ENCODE results near the gene GATD1. TPM values are rescaled to one million over a fixed set of nuclear protein-coding genes. Genes with fewer than 3 reads are reported as not detected.

Gene GATD1
- 34.1 to 52.3 TPM (median 47.9 TPM) in 5 replicates for total RNA-seq (2022; extraction: Qiagen RNA extraction)

DNA sequence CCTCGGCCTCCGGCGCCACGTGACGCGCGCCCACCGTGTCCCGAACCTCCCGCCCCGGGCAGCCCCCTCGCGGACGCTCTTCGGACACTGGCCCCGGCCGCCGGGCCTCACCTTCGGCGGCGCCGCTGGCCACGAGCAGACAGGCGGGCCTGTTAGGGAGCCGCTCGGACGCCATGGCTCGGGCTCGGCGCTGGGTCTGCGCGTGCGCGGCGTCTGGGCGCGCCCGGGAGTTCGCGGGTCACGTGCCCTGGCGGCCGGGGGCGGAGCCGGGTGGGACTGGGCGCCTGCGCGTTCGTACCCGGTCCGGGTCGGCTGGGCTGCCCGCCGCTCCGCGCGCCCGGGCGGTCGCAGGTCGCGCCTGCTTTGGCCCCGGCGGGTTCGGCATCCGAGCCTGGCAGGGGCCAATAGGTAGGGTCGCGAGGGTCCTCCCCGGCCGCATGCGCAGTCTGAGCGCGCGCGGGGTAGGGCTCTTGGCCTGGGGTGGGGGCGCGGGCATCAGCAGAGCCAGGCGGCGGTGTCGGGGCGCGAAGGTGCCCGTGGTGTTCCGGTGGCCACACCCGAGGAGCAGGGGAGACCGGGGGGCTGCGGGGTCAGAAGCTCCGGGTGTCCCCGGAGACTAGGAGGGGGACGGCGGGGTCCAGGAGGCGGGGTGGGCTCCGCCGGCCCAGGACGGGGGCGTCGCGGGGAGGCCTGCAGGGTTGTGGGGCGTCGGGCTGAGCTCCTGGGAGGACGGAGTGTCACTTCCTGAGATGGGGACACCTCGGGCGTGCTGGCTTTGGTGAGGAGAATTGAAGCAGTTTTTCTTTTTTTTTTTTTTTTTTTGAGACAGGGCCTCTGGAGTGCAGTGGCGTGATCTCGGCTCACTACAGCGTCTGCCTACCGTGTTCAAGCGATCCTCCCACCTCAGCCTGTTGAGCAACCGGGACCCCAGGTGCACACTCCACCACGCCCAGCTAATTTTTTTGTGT, at the start of gene GATD1:
TSS of gene GATD1 (minus strand) at position 200 of the 968 bp plus-strand sequence. CDS start at position 175, 25 bp downstream.

DNA sequence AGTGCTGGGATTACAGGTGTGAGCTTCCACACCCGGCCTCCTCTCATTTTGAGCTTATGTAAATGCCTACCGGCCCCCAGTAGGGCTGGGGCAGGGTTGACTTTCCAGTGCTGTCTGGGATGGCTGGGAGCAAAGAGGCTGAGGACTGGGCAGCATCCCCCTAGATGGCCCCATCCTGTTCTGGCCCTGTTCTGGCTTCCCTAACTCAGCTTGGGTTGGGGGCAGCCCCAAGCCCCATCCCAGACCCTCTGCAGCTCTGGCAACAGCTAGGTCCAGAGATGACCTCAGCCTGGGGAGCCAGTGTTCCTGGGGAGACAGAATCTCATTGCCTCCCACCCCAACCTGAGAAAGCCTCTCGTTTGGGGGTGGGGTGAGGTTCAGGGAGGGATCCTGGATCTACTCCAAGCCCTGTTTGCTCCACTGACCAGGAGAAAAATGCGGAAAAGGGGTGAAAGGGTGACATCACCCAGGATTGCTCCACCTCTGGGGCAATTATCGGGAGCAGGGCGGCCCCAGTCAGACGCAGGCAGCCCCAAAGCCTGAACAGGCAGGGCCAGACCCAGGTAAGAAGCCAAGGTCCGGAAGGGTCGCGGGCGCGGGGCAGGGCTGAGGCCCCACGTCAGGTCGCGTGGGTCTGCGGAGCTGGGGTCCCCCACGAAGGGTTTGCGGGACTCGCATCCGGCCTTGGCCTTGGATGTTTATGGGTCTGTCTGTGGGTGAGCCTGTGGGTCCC, 41.3 kb upstream of the GATD1 start, which contains the start of gene PNPLA2:
TSS of gene PNPLA2 (plus strand) at position 519 of the 733 bp plus-strand sequence. CDS start 805 bp downstream, outside the sequence.

DNA sequence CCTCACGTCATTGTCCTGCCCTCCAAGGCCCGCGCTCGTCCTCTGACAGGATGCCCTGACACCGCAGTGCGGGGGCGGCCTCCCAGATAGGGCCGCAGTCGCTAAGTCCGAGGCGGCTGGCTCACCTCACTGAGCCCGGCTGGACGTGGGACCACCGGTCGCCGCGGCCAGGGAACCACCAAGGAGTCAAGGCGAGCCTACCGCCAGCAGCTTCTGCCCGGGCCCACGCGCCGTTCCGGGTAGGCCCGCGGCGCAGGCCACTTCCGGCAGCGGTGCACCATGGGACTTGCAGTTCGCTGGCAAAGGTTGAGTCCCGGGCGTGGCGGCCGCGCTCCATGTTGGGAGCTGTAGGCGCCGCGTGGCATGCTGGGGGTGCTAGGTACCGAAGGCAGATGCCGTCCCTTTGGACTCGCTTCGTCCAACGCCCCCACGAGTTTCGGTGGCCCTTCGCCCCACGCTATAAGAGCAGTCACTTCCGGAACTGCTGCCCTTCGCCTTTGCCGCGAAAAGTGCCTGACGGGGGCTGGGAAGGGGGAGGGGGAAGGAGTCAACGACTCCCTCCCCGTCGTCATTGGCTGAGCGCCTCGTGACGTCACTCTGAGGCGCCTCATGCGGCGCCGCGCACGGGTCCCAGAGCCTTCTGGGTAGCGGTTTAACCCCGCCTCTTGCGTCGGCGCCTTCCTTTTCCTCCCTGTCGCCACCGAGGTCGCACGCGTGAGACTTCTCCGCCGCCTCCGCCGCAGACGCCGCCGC, 32.2 kb upstream of the GATD1 start, which contains the start of gene RPLP2:
TSS of gene RPLP2 (plus strand) at position 681 of the 753 bp plus-strand sequence. CDS start 268 bp downstream, outside the sequence.

DNA sequence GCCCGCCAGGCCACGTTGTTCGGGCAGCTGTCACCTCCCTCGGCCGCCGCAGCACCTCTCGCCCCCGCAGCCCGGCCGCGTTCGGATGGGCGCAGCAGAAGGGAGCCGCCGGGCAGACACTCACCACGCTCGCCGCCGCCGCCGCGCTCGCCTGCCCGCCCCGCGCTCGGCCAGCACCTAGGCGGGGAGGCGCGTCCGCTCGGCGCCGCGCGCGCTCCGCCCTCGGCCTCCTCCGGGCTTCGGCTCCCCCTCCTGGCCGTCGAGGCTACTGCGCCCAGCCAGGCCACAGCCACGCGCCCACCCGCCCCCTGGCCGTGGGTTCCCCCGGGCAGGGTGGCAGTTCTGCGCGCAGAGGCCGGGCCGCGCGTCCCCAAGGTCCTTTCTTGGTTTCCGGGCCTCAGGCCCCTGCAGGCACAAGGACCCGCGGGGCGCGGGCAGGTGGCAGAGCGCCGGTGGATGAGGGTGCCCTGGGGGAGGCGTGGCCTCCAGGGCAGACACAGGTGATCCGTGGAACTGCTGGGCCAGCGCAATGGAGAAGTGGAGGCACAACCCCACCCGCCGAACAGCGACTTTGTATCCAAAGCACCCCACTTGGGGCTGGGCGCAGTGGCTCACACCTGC, 20.9 kb upstream of the GATD1 start, which contains the start of gene SLC25A22:
TSS of gene SLC25A22 (minus strand) at position 189 of the 621 bp plus-strand sequence. CDS start 3,275 bp downstream, outside the sequence.

DNA sequence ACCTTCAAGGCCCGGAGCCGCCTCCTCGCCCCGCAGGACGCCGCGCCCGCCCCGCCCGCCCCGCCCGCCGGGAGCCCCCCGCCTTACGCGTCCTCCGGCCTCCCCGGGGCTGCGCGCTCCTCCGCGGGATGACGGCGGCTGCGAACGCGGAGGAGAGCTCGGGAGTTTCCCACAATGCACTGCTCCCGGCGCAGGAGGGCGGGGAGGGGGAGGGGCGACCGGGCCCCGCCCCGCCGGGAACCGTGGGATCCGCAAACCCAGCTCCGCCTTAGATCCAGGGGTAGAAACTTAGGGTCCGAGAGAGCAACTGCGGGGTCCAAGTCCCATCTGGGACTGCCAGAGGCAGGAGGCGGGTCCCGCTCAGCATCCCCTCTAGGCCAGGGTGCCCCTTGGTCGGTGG, 12.7 kb upstream of the GATD1 start, which contains the start of gene CEND1:
TSS of gene CEND1 (minus strand) at position 148 of the 400 bp plus-strand sequence. CDS start 1,514 bp downstream, outside the sequence.

GRCh38 chr11:747158-748006, 29.9 kb downstream of the GATD1 start, which contains the start of gene TALDO1:
Gene TALDO1, plus strand, starts transcription at chr11:747464. Its CDS starts 18 bp downstream, at chr11:747482.

Other genes with a start within 250 kb of the GATD1 start
- 109 to 168 TPM (median 154 TPM) in 5 replicates for gene HRAS, start 241.9 kb downstream of the GATD1 start, total RNA-seq (2022; extraction: Qiagen RNA extraction)
- gene LRRC56, start 240.0 kb downstream of the GATD1 start, total RNA-seq (2022; extraction: Qiagen RNA extraction): 0.54 to 1.1 TPM (median 0.72 TPM) in 5 replicates
- 2.0 to 3.0 TPM (median 2.7 TPM) in 5 replicates for gene LMNTD2, start 216.7 kb downstream of the GATD1 start, total RNA-seq (2022; extraction: Qiagen RNA extraction)
- gene RASSF7, start 216.5 kb downstream of the GATD1 start, total RNA-seq (2022; extraction: Qiagen RNA extraction): 39.7 to 54.5 TPM (median 51.0 TPM) in 5 replicates
- gene PHRF1, start 201.0 kb downstream of the GATD1 start, total RNA-seq (2022; extraction: Qiagen RNA extraction): 26.6 to 36.8 TPM (median 36.2 TPM) in 5 replicates
- gene IRF7, start 161.5 kb downstream of the GATD1 start, total RNA-seq (2022; extraction: Qiagen RNA extraction): 5.0 to 7.9 TPM (median 6.0 TPM) in 5 replicates
- 0.06 to 0.26 TPM (median 0.18 TPM) in 4 of 5 replicates, not detected in the other for gene CDHR5, start 152.5 kb downstream of the GATD1 start, total RNA-seq (2022; extraction: Qiagen RNA extraction)
- gene SCT, start 150.3 kb downstream of the GATD1 start, total RNA-seq (2022; extraction: Qiagen RNA extraction): not detected in 5 replicates
- 0.09 to 0.64 TPM (median 0.32 TPM) in 5 replicates for gene DRD4, start 140.2 kb downstream of the GATD1 start, total RNA-seq (2022; extraction: Qiagen RNA extraction)
- 24.1 to 34.9 TPM (median 32.0 TPM) in 5 replicates for gene DEAF1, start 82.3 kb downstream of the GATD1 start, total RNA-seq (2022; extraction: Qiagen RNA extraction)
- gene TMEM80, start 81.7 kb downstream of the GATD1 start, total RNA-seq (2022; extraction: Qiagen RNA extraction): 7.6 to 12.4 TPM (median 8.4 TPM) in 5 replicates
- 68.5 to 140 TPM (median 124 TPM) in 5 replicates for gene EPS8L2, start 71.3 kb downstream of the GATD1 start, total RNA-seq (2022; extraction: Qiagen RNA extraction)
- gene TALDO1, start 30.0 kb downstream of the GATD1 start, total RNA-seq (2022; extraction: Qiagen RNA extraction): 389 to 446 TPM (median 405 TPM) in 5 replicates
- gene CEND1, start 12.6 kb upstream of the GATD1 start, total RNA-seq (2022; extraction: Qiagen RNA extraction): 1.9 to 2.7 TPM (median 2.2 TPM) in 5 replicates
- gene SLC25A22, start 20.8 kb upstream of the GATD1 start, total RNA-seq (2022; extraction: Qiagen RNA extraction): 21.8 to 38.2 TPM (median 32.3 TPM) in 5 replicates
- 9.5 to 16.4 TPM (median 14.6 TPM) in 5 replicates for gene PIDD1, start 27.7 kb upstream of the GATD1 start, total RNA-seq (2022; extraction: Qiagen RNA extraction)
- gene RPLP2, start 32.5 kb upstream of the GATD1 start, total RNA-seq (2022; extraction: Qiagen RNA extraction): 1,691 to 2,493 TPM (median 2,369 TPM) in 5 replicates
- 41.0 to 62.3 TPM (median 56.7 TPM) in 5 replicates for gene PNPLA2, start 41.4 kb upstream of the GATD1 start, total RNA-seq (2022; extraction: Qiagen RNA extraction)
- 4.0 to 6.3 TPM (median 5.2 TPM) in 5 replicates for gene CRACR2B, start 50.4 kb upstream of the GATD1 start, total RNA-seq (2022; extraction: Qiagen RNA extraction)
- 806 to 852 TPM (median 825 TPM) in 5 replicates for gene CD151, start 55.5 kb upstream of the GATD1 start, total RNA-seq (2022; extraction: Qiagen RNA extraction)
- gene POLR2L, start 65.0 kb upstream of the GATD1 start, total RNA-seq (2022; extraction: Qiagen RNA extraction): 607 to 738 TPM (median 630 TPM) in 5 replicates
- 128 to 207 TPM (median 190 TPM) in 5 replicates for gene TSPAN4, start 65.4 kb upstream of the GATD1 start, total RNA-seq (2022; extraction: Qiagen RNA extraction)
- 71.0 to 76.7 TPM (median 73.6 TPM) in 5 replicates for gene CHID1, start 133.3 kb upstream of the GATD1 start, total RNA-seq (2022; extraction: Qiagen RNA extraction)
- 32.5 to 39.1 TPM (median 37.7 TPM) in 5 replicates for gene AP2A2, start 148.4 kb upstream of the GATD1 start, total RNA-seq (2022; extraction: Qiagen RNA extraction)

Data from A549 treated with Mapracorat at 1 μM for 4 hours (cell line).